Activated CD8-positive, alpha-beta memory T cell treated with anti-CD3 and anti-CD28 coated beads for 24 hours (primary cell): Measurements from ENCODE around the gene GYG2.
"Not testable (repeated sequence)": the region's sequence is repeated elsewhere in the genome, so short reads cannot be mapped to it uniquely, and the experiment has no call there.

Experiments
- DNase-seq: peaks from one replicate; pipeline ENCODE4 v3.0.0-alpha.2; 2020

The GYG2 gene

GRCh38 chrX:2910109-2910508, 81.4 kb downstream of the GYG2 start:
- DNase-seq: no peak

GRCh38 chrX:2913118-2913517, 84.4 kb downstream of the GYG2 start:
- no peak for DNase-seq

- no peak for DNase-seq
Observed at GRCh38 chrX:2917767-2918166, 89.0 kb downstream of the GYG2 start.

DNA sequence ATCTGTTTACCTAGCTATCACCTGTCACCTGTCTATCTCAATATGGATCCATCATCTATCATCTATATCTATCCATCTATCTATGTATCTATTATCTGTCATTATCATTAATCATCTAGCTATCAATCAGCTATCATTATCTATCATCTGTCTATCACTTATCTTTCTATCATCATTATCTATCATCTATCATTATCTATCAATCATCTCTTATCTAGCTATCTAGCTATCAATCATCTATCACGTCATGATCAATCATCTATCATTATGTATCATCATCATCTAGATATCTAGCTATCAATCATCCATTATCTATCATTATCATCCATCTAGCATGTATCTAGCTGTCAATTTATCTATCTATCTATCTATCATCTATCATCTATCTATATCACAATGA, 92.5 kb downstream of the GYG2 start:
- DNase-seq: no peak

- no peak for DNase-seq
Observed at GRCh38 chrX:2921750-2922149, 93.0 kb downstream of the GYG2 start.

- no peak for DNase-seq
Observed at GRCh38 chrX:2924151-2924550, 95.4 kb downstream of the GYG2 start.

DNA sequence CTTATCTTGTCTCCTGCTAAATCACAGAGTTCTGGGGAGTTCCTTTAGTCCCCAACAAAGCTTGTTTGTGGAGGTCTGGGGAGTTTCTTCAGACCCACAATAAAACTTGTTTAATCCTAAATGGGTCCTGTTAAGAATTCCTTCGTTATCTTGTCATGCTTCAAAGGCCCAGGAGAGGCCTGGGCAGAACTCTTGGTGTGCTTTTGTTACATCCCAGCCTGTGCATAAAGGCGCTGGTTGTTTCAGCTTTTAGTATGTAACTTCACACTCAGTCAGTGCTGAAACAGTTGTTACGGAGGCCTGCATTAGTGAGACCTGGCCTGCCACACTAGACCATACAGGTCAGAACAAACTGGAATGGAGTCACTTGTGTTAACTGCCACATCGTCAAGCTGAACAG, 97.5 kb downstream of the GYG2 start:
- DNase-seq: not testable (repeated sequence)

- no peak for DNase-seq
Observed at GRCh38 chrX:2926664-2927275, 98.0 kb downstream of the GYG2 start.

GRCh38 chrX:2928191-2928582, 99.5 kb downstream of the GYG2 start:
- no peak for DNase-seq

- DNase-seq: peak; percentile 80
Observed at GRCh38 chrX:2928583-2929434, 100.1 kb downstream of the GYG2 start, which contains the start of gene ARSD. Gene ARSD (minus strand): TSS chrX:2929339. CDS start chrX:2929275, 64 bp downstream.

GRCh38 chrX:2931155-2931554, 102.4 kb downstream of the GYG2 start:
- DNase-seq: no peak

DNA sequence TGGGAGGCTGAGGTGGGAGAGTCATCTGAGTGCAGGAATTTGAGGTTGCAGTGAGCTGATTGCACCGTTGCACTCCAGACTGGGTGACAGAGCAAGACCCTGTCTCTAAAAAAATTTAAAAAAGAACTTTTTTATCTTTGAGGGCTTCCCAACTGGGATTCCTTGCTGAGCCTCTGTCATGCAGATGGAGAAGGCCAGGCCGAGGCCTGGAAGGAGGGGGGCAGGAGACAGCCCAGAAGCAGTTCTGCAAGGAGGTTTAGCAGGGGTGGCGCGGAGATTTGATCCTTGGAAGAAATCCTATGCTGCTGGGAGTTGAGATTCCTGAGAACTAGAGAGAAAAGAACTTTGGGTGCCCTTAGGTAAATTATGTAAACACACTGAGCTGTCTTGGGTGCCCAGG, 102.9 kb downstream of the GYG2 start:
- DNase-seq: no peak
